ENCODE data around the gene MTHFR. TPM values are rescaled to one million over a fixed set of nuclear protein-coding genes. Genes with fewer than 3 reads are reported as not detected.

Gene MTHFR
- total and polyA plus RNA-seq, 4 donors, result 5.5 to 29.0 (median 18.3) TPM

GRCh38 chr1:11836955-11837766, 31.4 kb upstream of the MTHFR start:
- H3K27ac ChIP-seq (ENCODE audit: low read depth in 1 of 2, low read length in 2 of 2), result no peak overlapping the region
- H3K27me3 ChIP-seq (ENCODE audit: control insufficient read depth in 4 of 4, insufficient read depth in 4 of 4, low read length in 3 of 4), result no peaks in the 10 kb centered on the region
- TF ChIP-seq YY1 (IDR thresholded peaks at IDR 0.05) (no peak), HNF4A (conservative IDR thresholded peaks at IDR 0.05) (no peak), NR2F2 (IDR thresholded peaks at IDR 0.05) (no peak), RXRA (IDR thresholded peaks at IDR 0.05) (no peak), FOXA2 (IDR thresholded peaks at IDR 0.05) (no peak), JUND (IDR thresholded peaks at IDR 0.05) (no peak), FOXA1 (IDR thresholded peaks at IDR 0.05) (no peak), HNF4G (IDR thresholded peaks at IDR 0.05) (no peak), EGR1 (IDR thresholded peaks at IDR 0.05; ENCODE audit: low read depth in 2 of 2) (no peak), MAX (IDR thresholded peaks at IDR 0.05) (no peak), GABPA (IDR thresholded peaks at IDR 0.05 in 1 of 2, conservative IDR thresholded peaks at IDR 0.05 in 1 of 2) (no peak), TAF1 (conservative IDR thresholded peaks at IDR 0.05) (no peak)
- DNase-seq (ENCODE audit: low spot score), result no peak
- H3K9me3 ChIP-seq (ENCODE audit: control insufficient read depth in 4 of 4, low read length in 3 of 4), result no peaks in the 10 kb centered on the region
- peaks cover 11 to 30% (median 25%) of the 10 kb centered on the region in 4 donors for H3K4me1 ChIP-seq (ENCODE audit: control insufficient read depth in 4 of 4, insufficient read depth in 4 of 4, low read length in 3 of 4)
- no peak overlapping the region for H3K4me3 ChIP-seq (ENCODE audit: low read depth in 1 of 3, low read length in 3 of 3)
- 87% methylated on average over 36 of the region's 36 CpGs for WGBS
- H3K9ac ChIP-seq (ENCODE audit: low read depth in 1 of 2, low read length in 2 of 2), result no peak overlapping the region
- peaks cover 5 to 61% (median 39%) of the 10 kb centered on the region in 4 donors for H3K36me3 ChIP-seq (ENCODE audit: control insufficient read depth in 4 of 4, insufficient read depth in 3 of 4, low read depth in 1 of 4, low read length in 3 of 4)

GRCh38 chr1:11835441-11836225, 29.9 kb upstream of the MTHFR start:
- H3K4me1 ChIP-seq (ENCODE audit: control insufficient read depth in 4 of 4, insufficient read depth in 4 of 4, low read length in 3 of 4), result peaks cover 5 to 14% (median 10%) of the 10 kb centered on the region in 4 donors
- no peak overlapping the region for H3K9ac ChIP-seq (ENCODE audit: low read depth in 1 of 2, low read length in 2 of 2)
- DNase-seq (ENCODE audit: low spot score), result no peak
- no peaks in the 10 kb centered on the region for H3K9me3 ChIP-seq (ENCODE audit: control insufficient read depth in 4 of 4, low read length in 3 of 4)
- WGBS, result 92% methylated on average over 28 of the region's 28 CpGs
- H3K27ac ChIP-seq (ENCODE audit: low read depth in 1 of 2, low read length in 2 of 2), result no peak overlapping the region
- TF ChIP-seq FOXA2 (IDR thresholded peaks at IDR 0.05), result no peak
- H3K27me3 ChIP-seq (ENCODE audit: control insufficient read depth in 4 of 4, insufficient read depth in 4 of 4, low read length in 3 of 4), result no peaks in the 10 kb centered on the region
- no peak overlapping the region for H3K4me3 ChIP-seq (ENCODE audit: low read depth in 1 of 3, low read length in 3 of 3)
- peaks cover 5 to 73% (median 37%) of the 10 kb centered on the region in 4 donors for H3K36me3 ChIP-seq (ENCODE audit: control insufficient read depth in 4 of 4, insufficient read depth in 3 of 4, low read depth in 1 of 4, low read length in 3 of 4)

- TF ChIP-seq SP1 (IDR thresholded peaks at IDR 0.05) (no peak), NR2F2 (IDR thresholded peaks at IDR 0.05) (no peak), JUND (IDR thresholded peaks at IDR 0.05) (no peak), FOXA1 (IDR thresholded peaks at IDR 0.05) (no peak), REST (IDR thresholded peaks at IDR 0.05) (no peak), RXRA (IDR thresholded peaks at IDR 0.05) (no peak), YY1 (IDR thresholded peaks at IDR 0.05) (no peak), HNF4A (conservative IDR thresholded peaks at IDR 0.05) (no peak), ATF3 (IDR thresholded peaks at IDR 0.05) (no peak), MAX (IDR thresholded peaks at IDR 0.05) (no peak)
These were observed 28.1 kb upstream of the MTHFR start for GRCh38 chr1:11833900-11834299.

More at GRCh38 chr1:11833900-11834299, 28.1 kb upstream of the MTHFR start:
- Histone ChIP-seq H3K9ac (ENCODE audit: low read depth in 1 of 2, low read length in 2 of 2) (no peak overlapping the region), H3K9me3 (ENCODE audit: control insufficient read depth in 4 of 4, low read length in 3 of 4) (no peaks in the 10 kb centered on the region), H3K4me3 (ENCODE audit: low read depth in 1 of 3, low read length in 3 of 3) (no peak overlapping the region), H3K36me3 (ENCODE audit: control insufficient read depth in 4 of 4, insufficient read depth in 3 of 4, low read depth in 1 of 4, low read length in 3 of 4) (peaks cover 11 to 89% (median 47%) of the 10 kb centered on the region in 4 donors), H3K27me3 (ENCODE audit: control insufficient read depth in 4 of 4, insufficient read depth in 4 of 4, low read length in 3 of 4) (no peaks in the 10 kb centered on the region), H3K27ac (ENCODE audit: low read depth in 1 of 2, low read length in 2 of 2) (no peak overlapping the region), H3K4me1 (ENCODE audit: control insufficient read depth in 4 of 4, insufficient read depth in 4 of 4, low read length in 3 of 4) (peaks cover 0 to 2% (median under 1%) of the 10 kb centered on the region in 4 donors)
- WGBS, result 94% methylated on average over 13 of the region's 13 CpGs
- DNase-seq (ENCODE audit: low spot score), result no peak

Measured in liver (tissue), 9 donors.